MCF 10A (cell line): Measurements from ENCODE around the gene SLC43A3. TPM values are rescaled to one million over a fixed set of nuclear protein-coding genes. Genes with fewer than 3 reads are reported as not detected.

Experiments used
- BruUV-seq: library from RNA; stranded (reverse); fragments of 400-500 nt; replicated peaks from 2 replicates; lab custom pipeline; 2021; lab: Mats Ljungman, UMichigan
- CTCF ChIA-PET: fragments of 300-600 bp; sonication (Branson Sonifier 250); formaldehyde crosslinking; extraction: SDS; loops from one replicate; lab custom pipeline; 2021; ENCODE audit warnings: antibody characterized with exemption, inconsistent platforms; lab: Yijun Ruan, JAX
- POLR2A ChIA-PET: fragments of 300-600, 350-650 bp; sonication (Branson Sonifier 250); formaldehyde crosslinking; extraction: SDS; loops from one replicate; lab custom pipeline; 2020; ENCODE audit warnings: antibody characterized with exemption, inconsistent platforms; lab: Yijun Ruan, JAX
- DNase-seq: peaks from one replicate; pipeline ENCODE4 v3.0.0-alpha.2; 2018; ENCODE audit not compliant: unreplicated experiment
- H3K27ac Mint-ChIP-seq: one replicate; pipeline ENCODE4 v1.8.0; 2022; ENCODE audit warnings: mild to moderate bottlenecking, low read depth, mixed read lengths; ENCODE audit not compliant: unreplicated experiment
- H3K27me3 Mint-ChIP-seq: one replicate; pipeline ENCODE4 v1.8.0; 2022; ENCODE audit warnings: mixed read lengths; ENCODE audit not compliant: insufficient read depth, unreplicated experiment
- H3K36me3 Mint-ChIP-seq: one replicate; pipeline ENCODE4 v1.8.0; 2022; ENCODE audit warnings: mild to moderate bottlenecking, moderate library complexity, mixed read lengths; ENCODE audit not compliant: insufficient read depth, unreplicated experiment
- H3K4me1 Mint-ChIP-seq: one replicate; pipeline ENCODE4 v1.8.0; 2022; ENCODE audit warnings: mixed read lengths; ENCODE audit not compliant: insufficient read depth, unreplicated experiment
- H3K4me3 Mint-ChIP-seq: one replicate; pipeline ENCODE4 v1.8.0; 2022; ENCODE audit warnings: mild to moderate bottlenecking, moderate library complexity, mixed read lengths; ENCODE audit not compliant: unreplicated experiment
- H3K9me3 Mint-ChIP-seq: one replicate; pipeline ENCODE4 v1.8.0; 2022; ENCODE audit warnings: mixed read lengths; ENCODE audit not compliant: unreplicated experiment
- intact Hi-C: fragments of 100-400 bp; cut with micrococcal nuclease; formaldehyde crosslinking; loops from 2 replicates; pipeline ENCODE4 v1.14.1; 2022
- total RNA-seq: library from RNA; stranded (reverse); gene quantifications from 2 replicates; pipeline ENCODE4 v1.2.3, GENCODE V29; 2022
- TF ChIP-seq, protein P1 (sequence below): fragments of 200-600 bp; IDR thresholded peaks from one replicate; pipeline ENCODE4 v1.8.0; 2022; ENCODE audit warnings: antibody characterized with exemption, mild to moderate bottlenecking; ENCODE audit not compliant: unreplicated experiment

Gene SLC43A3
- total RNA-seq, 1 experiment from 2014 or later, result 112 TPM

GRCh38 chr11:57428643-57429042 is 1.7 kb upstream of the SLC43A3 start:
- BruUV-seq, result no TSS peak
- intact Hi-C loops, result no loop called here
- Mint-ChIP-seq H3K4me3 (no peak overlapping the region), H3K36me3 (peaks cover 12% of the 10 kb centered on the region), H3K27me3 (no peaks in the 10 kb centered on the region), H3K4me1 (peaks cover 38% of the 10 kb centered on the region), H3K27ac (no peak overlapping the region), H3K9me3 (no peaks in the 10 kb centered on the region)
- ChIA-PET POLR2A (interaction anchor here (1.3 kb wide), 1 partner anchor 8 kb away, joined by 3 read pairs; no protein-coding TSS in a partner anchor), CTCF (interaction anchor here (0.6 to 1.6 kb wide), 4 partner anchors 9 to 98 kb away, joined by 3 to 14 read pairs (median 3); no protein-coding TSS in a partner anchor)
- TF ChIP-seq, protein P1, sequence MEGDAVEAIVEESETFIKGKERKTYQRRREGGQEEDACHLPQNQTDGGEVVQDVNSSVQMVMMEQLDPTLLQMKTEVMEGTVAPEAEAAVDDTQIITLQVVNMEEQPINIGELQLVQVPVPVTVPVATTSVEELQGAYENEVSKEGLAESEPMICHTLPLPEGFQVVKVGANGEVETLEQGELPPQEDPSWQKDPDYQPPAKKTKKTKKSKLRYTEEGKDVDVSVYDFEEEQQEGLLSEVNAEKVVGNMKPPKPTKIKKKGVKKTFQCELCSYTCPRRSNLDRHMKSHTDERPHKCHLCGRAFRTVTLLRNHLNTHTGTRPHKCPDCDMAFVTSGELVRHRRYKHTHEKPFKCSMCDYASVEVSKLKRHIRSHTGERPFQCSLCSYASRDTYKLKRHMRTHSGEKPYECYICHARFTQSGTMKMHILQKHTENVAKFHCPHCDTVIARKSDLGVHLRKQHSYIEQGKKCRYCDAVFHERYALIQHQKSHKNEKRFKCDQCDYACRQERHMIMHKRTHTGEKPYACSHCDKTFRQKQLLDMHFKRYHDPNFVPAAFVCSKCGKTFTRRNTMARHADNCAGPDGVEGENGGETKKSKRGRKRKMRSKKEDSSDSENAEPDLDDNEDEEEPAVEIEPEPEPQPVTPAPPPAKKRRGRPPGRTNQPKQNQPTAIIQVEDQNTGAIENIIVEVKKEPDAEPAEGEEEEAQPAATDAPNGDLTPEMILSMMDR, result no peak
- DNase-seq, result no peak

DNA sequence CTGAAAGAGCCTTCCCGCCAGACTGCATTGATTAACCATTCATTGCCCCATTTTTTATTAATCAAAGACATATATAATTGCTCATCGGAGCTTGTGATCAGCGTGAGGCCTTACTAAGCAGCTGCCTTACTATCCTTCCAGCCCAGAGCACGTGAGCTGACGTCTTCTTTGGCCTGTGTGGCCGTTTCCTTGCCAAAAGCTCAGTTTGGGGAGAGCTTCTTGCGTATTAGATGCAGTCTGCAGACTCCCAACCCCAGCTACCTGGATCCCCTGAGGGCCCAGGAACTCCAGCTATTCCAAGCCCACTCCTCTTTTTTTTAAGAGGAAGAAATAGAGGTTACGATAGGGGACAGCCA is 784 bp upstream of the SLC43A3 start:
- TF ChIP-seq, protein P1, result no peak
- no TSS peak for BruUV-seq
- intact Hi-C loops, result no loop called here
- CTCF ChIA-PET, result interaction anchor here (0.6 to 1.6 kb wide), 10 partner anchors 10 to 1232 kb away, joined by 3 to 14 read pairs (median 4); partner anchors contain the start of gene RTN4RL2
- H3K27me3 Mint-ChIP-seq, result no peaks in the 10 kb centered on the region
- POLR2A ChIA-PET, result interaction anchor here (0.6 to 2.0 kb wide), 7 partner anchors 9 to 239 kb away, joined by 3 to 11 read pairs (median 4); partner anchors contain the start of gene TIMM10
- peak overlapping the region; percentile 98 for H3K27ac Mint-ChIP-seq
- H3K4me1 Mint-ChIP-seq, result peaks cover 42% of the 10 kb centered on the region
- peak overlapping the region; percentile 84 for H3K4me3 Mint-ChIP-seq
- H3K36me3 Mint-ChIP-seq, result peaks cover 21% of the 10 kb centered on the region
- DNase-seq, result peak; percentile 66
- no peaks in the 10 kb centered on the region for H3K9me3 Mint-ChIP-seq

DNA sequence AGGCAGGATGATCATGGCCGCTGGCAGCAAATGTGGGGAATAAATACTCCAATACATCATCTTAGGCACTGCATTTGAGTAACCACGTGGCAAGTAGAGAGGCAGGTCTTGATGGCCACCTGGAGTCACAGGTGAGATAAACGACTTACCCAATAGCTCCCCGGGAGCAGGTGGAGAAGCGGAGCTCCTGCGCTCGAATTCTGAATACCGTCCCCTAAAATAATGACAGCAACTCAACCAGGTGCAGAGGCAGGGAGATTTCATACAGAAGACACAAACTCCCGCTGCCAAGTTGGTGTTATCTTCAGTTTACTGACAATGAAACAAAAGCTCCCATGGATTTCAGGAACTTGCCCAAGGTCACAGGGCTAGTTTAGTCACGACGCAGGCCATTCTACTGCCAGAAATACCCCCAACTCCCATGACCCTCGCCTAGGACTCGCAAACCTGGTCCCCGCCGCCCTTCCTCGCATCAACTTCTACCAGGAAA is 437 bp downstream of the SLC43A3 start:
- CTCF ChIA-PET, result interaction anchor here (0.8 to 1.8 kb wide), 5 partner anchors 8 to 90 kb away, joined by 3 to 8 read pairs (median 3); no protein-coding TSS in a partner anchor
- TF ChIP-seq, protein P1, result no peak
- Mint-ChIP-seq H3K9me3 (no peaks in the 10 kb centered on the region), H3K36me3 (peaks cover 32% of the 10 kb centered on the region), H3K27me3 (no peaks in the 10 kb centered on the region), H3K4me1 (peaks cover 43% of the 10 kb centered on the region), H3K27ac (peak overlapping the region; percentile 98), H3K4me3 (peak overlapping the region; percentile 84)
- DNase-seq, result peak; percentile 55
- intact Hi-C loops, result no loop called here
- no TSS peak for BruUV-seq
- POLR2A ChIA-PET, result interaction anchor here (0.7 to 2.3 kb wide), 14 partner anchors 8 to 336 kb away, joined by 3 to 18 read pairs (median 3); partner anchors contain the start of genes SELENOH, SLC43A1 and TIMM10

DNA sequence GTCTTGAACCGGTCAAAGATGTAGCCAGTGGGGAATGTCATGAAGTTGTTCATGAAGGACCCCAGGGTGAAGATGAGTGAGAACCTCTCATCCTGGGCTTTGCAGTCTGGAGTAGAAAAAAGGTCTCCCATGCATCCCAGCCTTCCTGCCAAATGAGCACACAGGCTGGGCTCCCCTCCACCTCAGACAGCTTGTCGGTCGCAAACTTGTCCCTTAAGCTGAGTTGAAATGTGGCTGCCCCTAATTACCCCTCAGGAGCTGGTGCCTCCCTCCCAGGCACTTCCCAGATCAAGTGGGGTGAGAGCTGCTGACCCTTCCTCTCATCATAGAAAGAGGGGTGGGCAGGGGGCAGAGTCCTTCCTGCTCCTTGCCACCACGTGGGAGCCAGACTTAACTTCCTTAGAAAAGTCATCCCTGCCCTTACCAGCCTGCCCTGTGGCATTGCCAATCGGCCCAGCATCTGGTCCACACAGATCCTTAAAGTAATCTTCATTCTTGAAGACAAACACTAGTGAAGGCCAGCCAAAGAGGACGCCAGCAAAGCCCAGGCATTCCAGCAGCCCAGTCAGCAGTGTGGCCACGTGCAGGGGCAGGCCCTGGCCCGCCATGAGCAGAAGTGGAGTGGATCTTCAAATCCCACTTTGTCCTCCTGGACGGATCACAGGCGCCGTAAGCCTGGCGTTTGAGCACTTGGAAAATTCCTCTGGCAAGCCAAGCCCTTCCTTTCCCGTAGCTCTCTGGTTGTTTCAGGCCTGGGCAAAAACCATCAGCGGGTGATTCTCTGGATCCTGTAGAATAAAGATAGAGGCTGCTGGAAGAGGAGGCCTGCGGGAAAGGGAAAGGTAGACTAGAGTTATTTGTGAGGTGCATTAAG is 1.1 kb downstream of the SLC43A3 start:
- Mint-ChIP-seq H3K27ac (peak overlapping the region; percentile 98), H3K4me3 (peak overlapping the region; percentile 84), H3K4me1 (peaks cover 43% of the 10 kb centered on the region), H3K27me3 (no peaks in the 10 kb centered on the region), H3K36me3 (peaks cover 34% of the 10 kb centered on the region), H3K9me3 (no peaks in the 10 kb centered on the region)
- BruUV-seq, result TSS peak; percentile 46
- ChIA-PET CTCF (interaction anchor here (0.8 to 1.8 kb wide), 6 partner anchors 9 to 90 kb away, joined by 3 to 8 read pairs (median 3); no protein-coding TSS in a partner anchor), POLR2A (interaction anchor here (0.7 to 2.3 kb wide), 14 partner anchors 9 to 336 kb away, joined by 3 to 18 read pairs (median 3); partner anchors contain the start of genes SELENOH, SLC43A1 and TIMM10)
- intact Hi-C loops, result no loop called here
- TF ChIP-seq, protein P1, result no peak
- DNase-seq, result peak; percentile 36
